Muscle of arm (tissue), 12 donors: Measurements from ENCODE around the gene ZMYND15. TPM values are rescaled to one million over a fixed set of nuclear protein-coding genes. Genes with fewer than 3 reads are reported as not detected.

Experiments
- DNase-seq: peaks from one replicate; pipeline ENCODE4 v3.0.0-alpha.2; 2013
- polyA plus RNA-seq, 12 donors: library from polyadenylated mRNA; unstranded; fragments of 120-200 nt; gene quantifications; one replicate each; pipeline ENCODE4 v1.2.1, GENCODE V29; 2013; ENCODE audit not compliant: insufficient read length in 12 of 12

The ZMYND15 gene
- polyA plus RNA-seq, 12 donors = 0.08 to 0.68 (median 0.26) TPM; not detected in 2

DNA sequence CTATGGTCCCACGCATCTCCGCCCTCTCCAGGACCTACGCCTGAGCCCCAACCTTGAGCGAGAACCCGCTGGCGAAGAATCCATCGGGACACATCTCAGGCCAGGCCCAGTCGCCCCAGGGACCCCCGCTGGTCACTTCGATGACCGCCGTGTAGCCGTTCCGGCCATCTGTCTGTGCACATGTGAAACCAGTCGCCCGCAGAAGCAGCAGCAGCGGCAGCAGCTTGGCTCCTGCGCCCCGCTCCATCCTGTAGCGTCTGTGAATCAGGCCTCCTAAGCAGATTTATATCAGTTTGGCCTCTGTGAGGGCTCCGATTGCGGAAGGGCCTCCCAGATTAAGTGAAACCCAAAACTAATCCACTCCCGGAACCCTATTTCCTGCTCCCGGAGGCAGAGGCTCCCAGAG lies 46.5 kb downstream of the ZMYND15 start, which contains the start of gene VMO1:
TSS of gene VMO1 (minus strand) at position 259 of the 406 bp plus-strand sequence. CDS start at position 247, 12 bp downstream.
- no peak for DNase-seq

DNA sequence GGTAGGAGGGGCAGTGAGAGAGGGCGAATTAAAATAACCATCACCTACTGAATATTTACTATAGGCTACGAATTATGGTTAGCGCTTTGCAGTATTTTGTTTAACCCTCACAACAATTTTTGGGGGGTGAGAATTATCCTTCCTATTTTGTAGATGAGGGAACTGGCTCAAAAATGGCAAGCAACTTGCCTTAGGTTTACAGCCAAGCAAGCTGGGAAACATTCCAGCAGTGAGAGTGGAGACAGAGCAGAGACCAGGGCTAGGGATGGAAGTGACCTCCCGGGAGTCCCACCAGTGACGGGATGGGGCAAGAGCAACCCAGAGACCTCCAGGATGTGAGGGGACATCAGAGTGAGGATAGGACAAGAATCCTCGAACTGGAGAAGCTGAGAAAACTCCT lies 46.9 kb downstream of the ZMYND15 start:
- no peak for DNase-seq

DNA sequence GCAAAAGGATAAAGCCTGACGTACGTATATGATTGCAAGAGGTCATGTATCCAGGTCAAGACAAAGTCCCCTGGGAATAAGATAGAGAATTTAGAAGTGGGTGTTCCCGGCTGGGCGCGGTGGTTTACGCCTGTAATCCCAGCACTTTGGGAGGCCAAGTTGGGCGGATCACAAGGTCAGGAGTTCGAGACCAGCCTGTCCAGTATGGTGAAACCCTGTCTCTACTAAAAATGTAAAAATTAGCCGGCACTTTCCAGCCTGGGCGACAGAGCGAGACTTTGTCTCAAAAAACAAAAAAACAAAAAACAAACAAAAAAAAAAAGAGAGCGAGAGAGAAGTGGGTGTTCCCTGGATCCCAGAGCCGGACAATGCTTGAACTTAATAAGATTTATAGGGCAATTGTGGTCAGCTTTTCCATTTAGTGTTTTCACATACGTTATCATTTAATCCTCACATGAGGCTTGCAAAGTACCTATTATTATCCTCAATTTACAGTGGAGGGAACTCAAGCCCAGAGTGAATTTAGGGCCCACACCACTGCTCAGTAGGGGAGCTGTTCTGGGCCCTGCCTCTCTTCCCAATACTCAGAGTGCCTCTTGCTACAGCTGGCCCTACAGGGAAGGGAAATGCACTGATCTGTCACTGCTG lies 48.6 kb downstream of the ZMYND15 start:
- DNase-seq = no peak

DNA sequence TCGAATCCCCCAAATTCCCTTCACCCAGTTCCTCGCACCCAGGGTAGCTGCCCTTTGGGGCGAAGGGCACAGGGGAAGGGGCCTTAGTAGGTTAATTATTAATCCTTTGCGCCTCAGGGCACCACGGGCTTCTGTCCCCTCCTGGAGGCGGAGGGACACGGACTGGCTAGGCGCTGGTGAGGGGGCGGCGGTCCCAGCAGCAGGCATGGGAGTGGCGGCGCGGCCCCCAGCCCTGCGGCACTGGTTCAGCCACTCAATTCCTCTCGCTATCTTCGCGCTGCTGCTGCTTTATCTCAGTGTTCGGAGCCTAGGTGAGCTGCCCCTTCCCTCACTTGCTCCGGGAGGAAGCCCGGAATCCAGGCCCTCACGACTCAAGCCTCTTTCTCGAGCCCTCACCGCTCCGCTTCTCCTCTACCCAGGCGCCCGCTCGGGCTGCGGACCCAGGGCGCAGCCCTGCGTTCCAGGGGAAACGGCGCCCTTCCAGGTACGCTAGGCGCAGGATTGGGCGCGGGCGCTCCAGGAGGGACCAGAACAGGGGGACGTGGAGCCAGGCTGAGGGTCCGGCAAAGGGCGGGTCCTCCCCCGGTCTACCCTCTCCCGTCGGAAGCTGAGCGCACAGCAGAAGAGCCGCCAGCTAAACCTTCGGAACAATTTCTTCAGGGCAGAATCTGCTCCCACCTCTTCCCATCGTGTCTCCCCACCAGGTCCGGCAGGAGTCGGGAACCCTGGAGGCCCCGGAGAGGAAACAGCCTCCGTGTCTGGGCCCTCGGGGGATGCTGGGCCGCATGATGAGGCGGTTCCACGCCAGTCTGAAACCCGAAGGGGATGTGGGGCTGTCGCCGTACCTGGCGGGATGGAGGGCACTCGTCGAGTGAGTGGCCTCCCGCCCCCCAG lies 49.4 kb downstream of the ZMYND15 start, which contains the start of gene GLTPD2:
TSS of gene GLTPD2 (plus strand) at position 158 of the 894 bp plus-strand sequence. CDS start at position 206, 48 bp downstream.
- DNase-seq = no peak

DNA sequence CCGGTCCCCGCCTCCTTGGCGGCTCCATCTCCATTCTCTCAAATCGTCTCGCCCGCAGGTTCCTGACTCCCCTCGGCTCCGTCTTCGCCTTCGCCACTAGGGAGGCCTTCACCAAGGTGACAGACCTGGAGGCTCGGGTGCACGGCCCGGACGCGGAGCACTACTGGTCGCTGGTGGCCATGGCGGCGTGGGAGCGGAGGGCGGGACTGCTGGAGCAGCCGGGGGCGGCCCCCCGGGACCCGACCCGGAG lies 50.0 kb downstream of the ZMYND15 start:
- DNase-seq = no peak

DNA sequence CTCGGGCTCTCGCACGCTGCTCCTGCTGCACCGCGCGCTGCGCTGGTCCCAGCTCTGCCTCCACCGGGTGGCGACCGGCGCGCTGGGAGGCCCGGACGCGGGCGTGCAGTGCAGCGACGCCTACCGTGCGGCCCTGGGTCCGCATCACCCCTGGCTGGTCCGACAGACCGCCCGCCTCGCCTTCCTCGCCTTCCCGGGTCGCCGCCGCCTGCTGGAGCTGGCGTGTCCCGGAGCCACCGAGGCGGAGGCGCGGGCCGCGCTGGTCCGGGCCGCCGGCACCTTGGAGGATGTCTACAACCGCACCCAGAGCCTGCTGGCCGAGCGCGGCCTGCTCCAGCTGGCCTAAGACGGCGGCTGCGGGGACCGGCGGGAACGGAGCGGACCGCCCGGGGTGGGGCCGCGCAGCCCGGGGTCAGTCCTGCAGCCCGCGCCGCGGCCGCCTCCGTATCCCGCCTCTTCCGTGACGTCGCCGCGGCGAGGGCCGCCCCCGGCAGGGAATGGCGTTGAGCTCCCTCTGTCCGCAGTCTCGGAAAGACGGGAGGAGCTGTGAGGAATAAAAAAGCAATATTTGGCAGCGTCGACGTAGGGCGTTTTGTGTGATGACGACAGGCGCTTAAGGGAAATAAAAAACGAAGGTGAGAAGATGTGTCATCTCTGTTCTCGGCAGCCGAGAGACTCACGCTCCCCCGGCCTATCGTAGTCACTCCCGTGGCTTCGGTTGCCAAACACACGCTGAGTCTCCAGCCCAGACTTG lies 50.5 kb downstream of the ZMYND15 start:
- peak; percentile 91 for DNase-seq

DNA sequence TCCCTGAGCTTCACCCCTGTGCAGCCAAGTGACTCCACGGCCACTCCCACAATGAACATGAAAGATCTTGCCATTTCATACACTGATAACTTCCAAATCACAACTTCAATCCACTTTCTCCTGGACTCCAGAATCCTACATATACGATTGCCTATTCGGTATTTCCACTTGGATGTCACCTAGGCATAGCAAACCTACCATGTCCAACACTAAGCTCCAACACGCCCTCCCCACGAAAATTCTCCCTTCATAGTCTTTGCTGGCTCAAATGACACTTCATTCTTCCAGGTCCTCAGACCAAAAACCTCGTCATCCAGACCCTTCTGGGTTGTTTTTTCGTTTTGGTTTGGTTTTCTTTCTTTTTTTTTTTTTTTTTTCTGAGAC lies 51.1 kb downstream of the ZMYND15 start:
- no peak for DNase-seq

DNA sequence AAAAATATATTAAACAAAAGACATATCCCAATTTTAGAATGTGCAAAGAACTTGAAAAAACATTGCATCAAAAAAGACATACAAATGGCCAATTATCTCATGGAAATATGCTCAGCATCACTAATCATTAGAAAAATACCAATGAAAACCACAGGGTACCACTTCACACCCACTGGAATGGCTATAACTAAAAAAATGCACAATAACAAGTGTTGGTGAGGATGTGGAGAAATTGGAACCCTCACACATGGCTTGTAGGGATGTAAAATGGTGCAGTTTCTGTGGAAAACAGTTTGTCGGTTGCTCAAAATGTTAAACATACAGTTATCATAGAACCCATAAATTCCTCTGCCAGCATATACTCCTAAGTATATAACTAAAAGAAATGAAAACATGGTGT lies 55.5 kb downstream of the ZMYND15 start:
- no peak for DNase-seq

Other genes starting within 250 kb of the ZMYND15 start
- 10 to 100 TPM in 2 of 12 donors, 1 to 10 TPM in 9, not detected in 1; 3.7 to 20.1 (median 6.2) TPM for gene SPNS2, start 241.0 kb upstream of the ZMYND15 start, polyA plus RNA-seq
- 10 to 100 TPM in 11 of 12 donors, not detected in 1; 22.4 to 77.3 (median 29.3) TPM for gene MYBBP1A, start 184.4 kb upstream of the ZMYND15 start, polyA plus RNA-seq
- gene GGT6, start 179.3 kb upstream of the ZMYND15 start, polyA plus RNA-seq = 1 to 10 TPM in 3 of 12 donors, under 1 TPM in 4, not detected in 5; 0.11 to 6.4 (median 0.34) TPM
- gene SMTNL2, start 155.3 kb upstream of the ZMYND15 start, polyA plus RNA-seq = 100 to 1,000 TPM in 5 of 12 donors, 10 to 100 TPM in 6, not detected in 1; 48.5 to 198 (median 98.3) TPM
- gene ALOX15, start 98.2 kb upstream of the ZMYND15 start, polyA plus RNA-seq = 1 to 10 TPM in 2 of 12 donors, under 1 TPM in 8, not detected in 2; 0.19 to 2.0 (median 0.41) TPM
- 10 to 100 TPM in 11 of 12 donors, not detected in 1; 26.2 to 56.6 (median 28.7) TPM for gene PELP1, start 35.7 kb upstream of the ZMYND15 start, polyA plus RNA-seq
- 10 to 100 TPM in 11 of 12 donors, not detected in 1; 14.4 to 42.1 (median 18.9) TPM for gene ARRB2, start 29.2 kb upstream of the ZMYND15 start, polyA plus RNA-seq
- 10 to 100 TPM in 11 of 12 donors, not detected in 1; 15.7 to 30.1 (median 16.5) TPM for gene MED11, start 8.4 kb upstream of the ZMYND15 start, polyA plus RNA-seq
- gene CXCL16, start 95 bp downstream of the ZMYND15 start, polyA plus RNA-seq = 10 to 100 TPM in 1 of 12 donors, 1 to 10 TPM in 9, not detected in 2; 3.6 to 10.6 (median 4.4) TPM
- under 1 TPM in 1 of 12 donors, not detected in 11; 0.43 TPM for gene TM4SF5, start 32.1 kb downstream of the ZMYND15 start, polyA plus RNA-seq
- gene VMO1, start 46.5 kb downstream of the ZMYND15 start, polyA plus RNA-seq = 10 to 100 TPM in 1 of 12 donors, 1 to 10 TPM in 8, under 1 TPM in 1, not detected in 2; 0.86 to 10.1 (median 5.1) TPM
- gene GLTPD2, start 49.1 kb downstream of the ZMYND15 start, polyA plus RNA-seq = 1 to 10 TPM in 1 of 12 donors, under 1 TPM in 9, not detected in 2; 0.35 to 1.1 (median 0.51) TPM
- 100 to 1,000 TPM in 1 of 12 donors, 10 to 100 TPM in 10, not detected in 1; 54.7 to 102 (median 94.2) TPM for gene PSMB6, start 56.3 kb downstream of the ZMYND15 start, polyA plus RNA-seq
- gene PLD2, start 67.3 kb downstream of the ZMYND15 start, polyA plus RNA-seq = 10 to 100 TPM in 11 of 12 donors, not detected in 1; 19.6 to 47.2 (median 24.1) TPM
- gene MINK1, start 93.5 kb downstream of the ZMYND15 start, polyA plus RNA-seq = 10 to 100 TPM in 11 of 12 donors, not detected in 1; 21.5 to 61.5 (median 28.0) TPM
- gene C17orf107, start 159.7 kb downstream of the ZMYND15 start, polyA plus RNA-seq = 1 to 10 TPM in 8 of 12 donors, under 1 TPM in 3, not detected in 1; 0.70 to 9.2 (median 1.2) TPM
- gene CHRNE, start 163.3 kb downstream of the ZMYND15 start, polyA plus RNA-seq = 1 to 10 TPM in 11 of 12 donors, not detected in 1; 1.1 to 5.9 (median 1.6) TPM
- 1 to 10 TPM in 6 of 12 donors, under 1 TPM in 4, not detected in 2; 0.61 to 7.5 (median 1.1) TPM for gene GP1BA, start 192.4 kb downstream of the ZMYND15 start, polyA plus RNA-seq
- gene SLC25A11, start 200.2 kb downstream of the ZMYND15 start, polyA plus RNA-seq = 10 to 100 TPM in 11 of 12 donors, not detected in 1; 36.3 to 58.0 (median 46.4) TPM
- gene RNF167, start 200.4 kb downstream of the ZMYND15 start, polyA plus RNA-seq = 100 to 1,000 TPM in 1 of 12 donors, 10 to 100 TPM in 10, not detected in 1; 65.5 to 159 (median 73.9) TPM
- 100 to 1,000 TPM in 11 of 12 donors, not detected in 1; 260 to 767 (median 354) TPM for gene PFN1, start 208.7 kb downstream of the ZMYND15 start, polyA plus RNA-seq
- 1,000 to 10,000 TPM in 10 of 12 donors, 100 to 1,000 TPM in 2; 501 to 7,271 (median 1,745) TPM for gene ENO3, start 211.3 kb downstream of the ZMYND15 start, polyA plus RNA-seq
- 10 to 100 TPM in 11 of 12 donors, not detected in 1; 62.8 to 91.4 (median 84.4) TPM for gene SPAG7, start 228.0 kb downstream of the ZMYND15 start, polyA plus RNA-seq
- 10 to 100 TPM in 11 of 12 donors, not detected in 1; 13.8 to 52.0 (median 23.3) TPM for gene CAMTA2, start 247.8 kb downstream of the ZMYND15 start, polyA plus RNA-seq